IMR-90 (cell line): ENCODE data around the gene ZBTB32. TPM values are rescaled to one million over a fixed set of nuclear protein-coding genes. Genes with fewer than 3 reads are reported as not detected.

ENCODE experiments used
- ATAC-seq: fragments of 200-7000 bp; cut with Tn5 transposase; 2 replicates; pipeline ENCODE4 v1.9.1; 2020; ENCODE audit warnings: low read depth, mild to moderate bottlenecking, moderate library complexity
- BruUV-seq: library from RNA; stranded (reverse); fragments of 400-500 nt; replicated peaks from 2 replicates; lab custom pipeline; 2021; lab: Mats Ljungman, UMichigan
- CTCF ChIA-PET: fragments of 300-600 bp; formaldehyde crosslinking; extraction: SDS; loops from one replicate; lab custom pipeline; 2021; ENCODE audit warnings: antibody characterized with exemption; lab: Yijun Ruan, JAX
- POLR2A ChIA-PET: fragments of 300-600 bp; sonication (Branson Sonifier 250); formaldehyde crosslinking; loops from one replicate; lab custom pipeline; 2022; ENCODE audit warnings: antibody characterized with exemption; ENCODE audit not compliant: unreplicated experiment; lab: Charles Lee
- DNase-seq: peaks from one replicate; pipeline ENCODE4 v3.0.0; 2013
- H2AFZ ChIP-seq: replicated peaks from 2 replicates; pipeline ENCODE3; 2013; ENCODE audit warnings: low read length, mild to moderate bottlenecking; ENCODE audit not compliant: poor library complexity
- H2AK5ac ChIP-seq: 2 replicates; pipeline ENCODE4 v1.6.1; 2013; ENCODE audit warnings: low read depth, low read length, inconsistent platforms
- H2AK9ac ChIP-seq: replicated peaks from 2 replicates; pipeline ENCODE3; 2013; ENCODE audit warnings: mild to moderate bottlenecking, low read depth, low read length, moderate library complexity; ENCODE audit not compliant: poor library complexity
- H2BK120ac ChIP-seq: 2 replicates; pipeline ENCODE4 v1.6.1; 2013; ENCODE audit warnings: low read depth, low read length, inconsistent platforms
- H2BK15ac ChIP-seq: 3 replicates; pipeline ENCODE4 v1.6.1; 2013; ENCODE audit warnings: low read depth, low read length, inconsistent platforms
- H2BK20ac ChIP-seq: 2 replicates; pipeline ENCODE4 v1.6.1; 2013; ENCODE audit warnings: low read depth, mild to moderate bottlenecking, inconsistent platforms, low read length, moderate library complexity
- H2BK5ac ChIP-seq: 2 replicates; pipeline ENCODE4 v1.6.1; 2013; ENCODE audit warnings: mild to moderate bottlenecking, low read depth, low read length, inconsistent platforms; ENCODE audit not compliant: poor library complexity, severe bottlenecking
- H3K14ac ChIP-seq: replicated peaks from 2 replicates; pipeline ENCODE4 v1.6.1; 2013; ENCODE audit warnings: low read depth, low read length, inconsistent platforms
- H3K18ac ChIP-seq: 2 replicates; pipeline ENCODE4 v1.6.1; 2013; ENCODE audit warnings: low read depth, low read length, control low read depth
- H3K23ac ChIP-seq: 2 replicates; pipeline ENCODE4 v1.6.1; 2013; ENCODE audit warnings: low read depth, low read length, inconsistent platforms
- H3K27ac ChIP-seq: 2 replicates; pipeline ENCODE4 v1.5.1; 2013; ENCODE audit warnings: mild to moderate bottlenecking, control low read depth, low read length; ENCODE audit not compliant: insufficient read depth
- H3K27me3 ChIP-seq: 2 replicates; pipeline ENCODE4 v1.6.1; 2013; ENCODE audit warnings: low read length; ENCODE audit not compliant: control insufficient read depth, insufficient read depth
- H3K36me3 ChIP-seq: 2 replicates; pipeline ENCODE4 v1.6.1; 2013; ENCODE audit warnings: low read length, mixed read lengths; ENCODE audit not compliant: control insufficient read depth, insufficient read depth
- H3K4ac ChIP-seq: 2 replicates; pipeline ENCODE4 v1.6.1; 2013; ENCODE audit warnings: low read depth, low read length, inconsistent platforms
- H3K4me1 ChIP-seq: 2 replicates; pipeline ENCODE4 v1.6.1; 2013; ENCODE audit warnings: low read length, mixed read lengths; ENCODE audit not compliant: control insufficient read depth, insufficient read depth
- H3K4me2 ChIP-seq: 2 replicates; pipeline ENCODE4 v1.6.1; 2013; ENCODE audit warnings: low read depth, mild to moderate bottlenecking, control low read depth, low read length, moderate library complexity
- H3K4me3 ChIP-seq: 2 replicates; pipeline ENCODE4 v1.5.1; 2013; ENCODE audit warnings: low read depth, mild to moderate bottlenecking, control low read depth, low read length, moderate library complexity; ENCODE audit not compliant: insufficient read depth
- H3K56ac ChIP-seq: 2 replicates; pipeline ENCODE4 v1.6.1; 2013; ENCODE audit warnings: low read length, inconsistent platforms; ENCODE audit not compliant: insufficient read depth; ENCODE audit errors: extremely low read depth
- H3K79me1 ChIP-seq, 2 experiments: 2 replicates each; pipeline ENCODE4 v1.6.1; 2013; ENCODE audit warnings: low read length in 2 of 2, inconsistent platforms in 1 of 2, low read depth in 1 of 2
- H3K9ac ChIP-seq: 2 replicates; pipeline ENCODE4 v1.6.1; 2013; ENCODE audit warnings: low read depth, low read length, control low read depth
- H3K9me1 ChIP-seq: 2 replicates; pipeline ENCODE4 v1.6.1; 2013; ENCODE audit warnings: low read length, inconsistent platforms; ENCODE audit not compliant: insufficient read depth
- H3K9me3 ChIP-seq: 2 replicates; pipeline ENCODE4 v1.6.1; 2013; ENCODE audit warnings: low read length; ENCODE audit not compliant: control insufficient read depth, insufficient read depth
- H4K20me1 ChIP-seq: 2 replicates; pipeline ENCODE4 v1.6.1; 2013; ENCODE audit warnings: low read length, inconsistent platforms; ENCODE audit not compliant: insufficient read depth
- H4K5ac ChIP-seq: 2 replicates; pipeline ENCODE4 v1.6.1; 2013; ENCODE audit warnings: mild to moderate bottlenecking, low read depth, low read length, control low read depth
- H4K8ac ChIP-seq, 2 experiments: 2 replicates each; pipeline ENCODE4 v1.6.1; 2013; ENCODE audit warnings: low read depth in 2 of 2, low read length in 2 of 2, control low read depth in 1 of 2, inconsistent platforms in 1 of 2
- H4K91ac ChIP-seq: 2 replicates; pipeline ENCODE4 v1.6.1; 2013; ENCODE audit warnings: low read depth, low read length, inconsistent platforms; ENCODE audit not compliant: insufficient read depth
- CEBPB ChIP-seq: IDR thresholded peaks from 2 replicates; pipeline ENCODE4 v1.6.1; 2012; ENCODE audit warnings: low read depth, low read length, improper control_type of control experiment
- CHD1 ChIP-seq: IDR thresholded peaks from 2 replicates; pipeline ENCODE4 v1.6.1; 2012; ENCODE audit warnings: low read depth, low read length, improper control_type of control experiment
- FOS ChIP-seq: fragments of 150-350 bp; IDR thresholded peaks from 2 replicates; pipeline ENCODE4 v1.6.1; 2016; ENCODE audit warnings: low read depth, low read length
- MAFK ChIP-seq: IDR thresholded peaks from 2 replicates; pipeline ENCODE4 v1.6.1; 2012; ENCODE audit warnings: low read depth, low read length, improper control_type of control experiment
- MAZ ChIP-seq: IDR thresholded peaks from 2 replicates; pipeline ENCODE4 v1.6.1; 2012; ENCODE audit warnings: low read depth, mild to moderate bottlenecking, low read length, improper control_type of control experiment, moderate library complexity, borderline replicate concordance
- MXI1 ChIP-seq: IDR thresholded peaks from 2 replicates; pipeline ENCODE4 v1.6.1; 2012; ENCODE audit warnings: low read depth, mild to moderate bottlenecking, low read length, moderate library complexity, borderline replicate concordance
- POLR2A ChIP-seq: IDR thresholded peaks from 2 replicates; pipeline ENCODE4 v1.6.1; 2012; ENCODE audit warnings: mild to moderate bottlenecking, low read depth, low read length
- RAD21 ChIP-seq: IDR thresholded peaks from 2 replicates; pipeline ENCODE4 v1.6.1; 2012; ENCODE audit warnings: low read length, improper control_type of control experiment
- RCOR1 ChIP-seq: IDR thresholded peaks from 2 replicates; pipeline ENCODE4 v1.6.1; 2012; ENCODE audit warnings: mild to moderate bottlenecking, low read length, improper control_type of control experiment; ENCODE audit not compliant: insufficient replicate concordance
- RFX5 ChIP-seq: IDR thresholded peaks from 2 replicates; pipeline ENCODE4 v1.8.0; 2012; ENCODE audit warnings: low read depth, mild to moderate bottlenecking, low read length, moderate library complexity
- SMC3 ChIP-seq: fragments of 150-350 bp; IDR thresholded peaks from 2 replicates; pipeline ENCODE4 v1.6.1; 2016; ENCODE audit warnings: low read depth, mild to moderate bottlenecking, antibody characterized with exemption, low read length, moderate library complexity
- WGBS, 2 experiments: methylation state at CpG; one replicate each; pipeline versions ENCODE4 v1.1.5 to v1.1.7; 2013; ENCODE audit warnings: missing lambda C conversion rate in 2 of 2; ENCODE audit not compliant: insufficient read length in 1 of 2; ENCODE audit errors: extremely low coverage in 2 of 2; 5-methylcytosine and 5-hydroxymethylcytosine counted together
- dilution Hi-C: fragments of 300-500 bp; cut with HindIII; formaldehyde crosslinking; loops from one replicate; pipeline ENCODE4 v1.14.3; 2018; ENCODE audit warnings: low sequenced_read_pairs; ENCODE audit not compliant: unreplicated experiment
- in situ Hi-C: fragments of 300-500 bp; cut with MboI; formaldehyde crosslinking; loops from 3 replicates; pipeline ENCODE4 v1.14.3; 2019; ENCODE audit warnings: low sequenced_read_pairs, inconsistent platforms, mixed read lengths
- intact Hi-C: fragments of 100-400 bp; cut with micrococcal nuclease; formaldehyde crosslinking; loops from 2 replicates; pipeline ENCODE4 v1.10.0; 2022
- polyA plus RNA-seq, 3 experiments: library from polyadenylated mRNA; depleted of rRNA; stranded (reverse); fragments of >200 nt; gene quantifications; 2 replicates each; pipeline ENCODE4 v1.2.3, GENCODE V29; 2012; ENCODE audit warnings: low replicate concordance in 1 of 3
- total RNA-seq: library from RNA; depleted of rRNA; stranded (reverse); fragments of >200 nt; gene quantifications from 2 replicates; pipeline ENCODE4 v1.2.3, GENCODE V29; 2012
- TF ChIP-seq, protein P1 (sequence below): fragments of 150-350 bp; IDR thresholded peaks from 2 replicates; pipeline ENCODE4 v1.6.1; 2016; ENCODE audit warnings: low read depth, mild to moderate bottlenecking, low read length, moderate library complexity, borderline replicate concordance
- TF ChIP-seq, protein P2 (sequence below): conservative IDR thresholded peaks from 2 replicates; pipeline ENCODE4 v1.5.1; 2012; ENCODE audit warnings: mild to moderate bottlenecking, low read depth, low read length, improper control_type of control experiment

Gene ZBTB32
- total and polyA plus RNA-seq, 2 of the 4 experiments (the other 2 are of a cell fraction), result not detected

DNA sequence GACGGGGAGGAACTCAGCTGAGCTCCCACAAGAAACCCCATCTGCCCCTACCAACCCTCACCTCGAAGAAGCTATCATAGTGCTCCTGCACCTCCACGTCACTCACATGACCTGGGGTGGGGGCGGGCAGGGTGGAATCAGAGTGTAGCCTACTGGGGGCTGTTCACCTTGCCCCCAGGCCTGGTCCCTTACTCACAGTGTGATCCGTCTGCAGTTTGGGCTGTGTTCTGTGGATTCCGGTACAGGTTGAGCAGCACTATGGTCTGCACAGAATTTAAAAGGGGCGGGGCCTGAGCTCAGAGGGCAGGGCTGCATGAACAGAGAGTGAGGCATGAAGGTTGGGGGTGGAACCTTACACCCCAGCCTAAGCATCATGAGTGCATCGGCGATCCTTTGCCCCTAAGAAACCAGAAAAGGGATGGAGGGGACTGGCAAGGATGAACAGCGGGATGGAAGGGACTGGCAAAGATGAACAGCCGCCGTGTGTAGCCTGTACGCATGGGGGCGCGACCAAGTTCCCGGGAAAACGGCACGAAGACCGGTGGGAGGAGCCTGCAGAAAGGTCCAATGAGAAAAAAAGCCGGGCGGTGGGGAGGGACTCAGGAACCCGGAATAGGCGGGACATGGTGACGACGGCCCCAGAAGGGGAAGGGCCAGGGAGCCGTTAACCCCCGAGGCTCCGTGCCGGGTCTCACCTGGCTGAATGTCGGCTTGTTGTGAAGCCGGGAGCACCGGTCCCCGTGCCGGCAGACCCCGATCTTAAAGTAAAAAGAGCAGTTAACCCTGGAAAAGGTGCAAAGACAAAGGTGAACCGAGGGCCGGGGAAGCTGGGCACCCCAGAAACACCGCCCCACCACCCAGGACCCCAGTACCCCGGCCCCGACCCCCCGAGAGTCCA, 40.3 kb downstream of the ZBTB32 start:
- Histone ChIP-seq H3K9me3 (no peaks in the 10 kb centered on the region), H4K91ac (peak overlapping the region; percentile 89), H3K27me3 (no peaks in the 10 kb centered on the region), H3K36me3 (no peaks in the 10 kb centered on the region), H3K4me2 (peak overlapping the region; percentile 78), H2BK120ac (no peak overlapping the region), H3K4me3 (peak overlapping the region; percentile 50), H3K4ac (peak overlapping the region; percentile 80), H3K9ac (peak overlapping the region; percentile 44), H2BK5ac (peak overlapping the region; percentile 72), H4K8ac (peak overlapping the region in 1 of 2 experiments; percentile 85; a peak in 1 of 4 replicates), H3K27ac (peak overlapping the region; percentile 64), H2AK5ac (peak overlapping the region; percentile 77), H2AFZ (peak overlapping the region; percentile 97), H3K9me1 (peaks cover 7% of the 10 kb centered on the region; the same call in 1 of the 2 replicates), H2BK15ac (no peak overlapping the region; the same call in 2 of the 3 replicates), H4K5ac (no peak overlapping the region), H2BK20ac (no peak overlapping the region), H3K18ac (no peak overlapping the region; the same call in 1 of the 2 replicates), H3K79me1 (peaks cover under 1 to 43% of the 10 kb centered on the region in 2 experiments; a peak in 2 of 4 replicates), H4K20me1 (no peaks in the 10 kb centered on the region), H3K4me1 (peaks cover 6% of the 10 kb centered on the region; the same call in 1 of the 2 replicates), H3K56ac (no peak overlapping the region), H3K23ac (no peak overlapping the region), H3K14ac (peak overlapping the region; percentile 82), H2AK9ac (peak overlapping the region; percentile 93)
- POLR2A ChIA-PET, result no interaction called here
- DNase-seq (peak; percentile 94), ATAC-seq (peak; percentile 70)
- CTCF ChIA-PET, result interaction anchor here (1.0 to 1.4 kb wide), 2 partner anchors 75 to 186 kb away, joined by 3 to 4 read pairs; no protein-coding TSS in a partner anchor
- BruUV-seq, result TSS peak; percentile 63
- in situ Hi-C loops, result no loop called here
- intact Hi-C loops, result loop anchor here (2.0 kb wide), 2 partner anchors 28 to 76 kb away; no protein-coding TSS in a partner anchor
- 0% methylated on average over 14 of the region's 41 CpGs; no CpG with 5 or more reads in 1 of the 2 experiments for WGBS, 2 experiments
- dilution Hi-C loops, result no loop called here
- 0 out of 2 replicates have a peak, but pooled peaks have one; percentile 80 for TF ChIP-seq CHD1
- TF ChIP-seq RAD21, result peak; percentile 44
- no peak for TF ChIP-seq RFX5
- peak; percentile 95 for TF ChIP-seq POLR2A
- TF ChIP-seq MAZ, result peak; percentile 65; the same call in 1 of the 2 replicates
- TF ChIP-seq FOS, result no peak
- TF ChIP-seq, protein P1, sequence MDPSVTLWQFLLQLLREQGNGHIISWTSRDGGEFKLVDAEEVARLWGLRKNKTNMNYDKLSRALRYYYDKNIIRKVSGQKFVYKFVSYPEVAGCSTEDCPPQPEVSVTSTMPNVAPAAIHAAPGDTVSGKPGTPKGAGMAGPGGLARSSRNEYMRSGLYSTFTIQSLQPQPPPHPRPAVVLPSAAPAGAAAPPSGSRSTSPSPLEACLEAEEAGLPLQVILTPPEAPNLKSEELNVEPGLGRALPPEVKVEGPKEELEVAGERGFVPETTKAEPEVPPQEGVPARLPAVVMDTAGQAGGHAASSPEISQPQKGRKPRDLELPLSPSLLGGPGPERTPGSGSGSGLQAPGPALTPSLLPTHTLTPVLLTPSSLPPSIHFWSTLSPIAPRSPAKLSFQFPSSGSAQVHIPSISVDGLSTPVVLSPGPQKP, result no peak
- TF ChIP-seq CEBPB, result no peak
- TF ChIP-seq RCOR1, result no peak
- TF ChIP-seq SMC3, result peak; percentile 52
- TF ChIP-seq, protein P2, sequence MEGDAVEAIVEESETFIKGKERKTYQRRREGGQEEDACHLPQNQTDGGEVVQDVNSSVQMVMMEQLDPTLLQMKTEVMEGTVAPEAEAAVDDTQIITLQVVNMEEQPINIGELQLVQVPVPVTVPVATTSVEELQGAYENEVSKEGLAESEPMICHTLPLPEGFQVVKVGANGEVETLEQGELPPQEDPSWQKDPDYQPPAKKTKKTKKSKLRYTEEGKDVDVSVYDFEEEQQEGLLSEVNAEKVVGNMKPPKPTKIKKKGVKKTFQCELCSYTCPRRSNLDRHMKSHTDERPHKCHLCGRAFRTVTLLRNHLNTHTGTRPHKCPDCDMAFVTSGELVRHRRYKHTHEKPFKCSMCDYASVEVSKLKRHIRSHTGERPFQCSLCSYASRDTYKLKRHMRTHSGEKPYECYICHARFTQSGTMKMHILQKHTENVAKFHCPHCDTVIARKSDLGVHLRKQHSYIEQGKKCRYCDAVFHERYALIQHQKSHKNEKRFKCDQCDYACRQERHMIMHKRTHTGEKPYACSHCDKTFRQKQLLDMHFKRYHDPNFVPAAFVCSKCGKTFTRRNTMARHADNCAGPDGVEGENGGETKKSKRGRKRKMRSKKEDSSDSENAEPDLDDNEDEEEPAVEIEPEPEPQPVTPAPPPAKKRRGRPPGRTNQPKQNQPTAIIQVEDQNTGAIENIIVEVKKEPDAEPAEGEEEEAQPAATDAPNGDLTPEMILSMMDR, result peak; percentile 59
- TF ChIP-seq MXI1, result peak; percentile 92; the same call in 1 of the 2 replicates
- no peak for TF ChIP-seq MAFK
